ENCODE results near the gene ANKS3. TPM values are rescaled to one million over a fixed set of nuclear protein-coding genes. Genes with fewer than 3 reads are reported as not detected.

The ANKS3 gene
- total and polyA plus RNA-seq, 8 donors, result 8.7 to 69.1 (median 12.6) TPM

DNA sequence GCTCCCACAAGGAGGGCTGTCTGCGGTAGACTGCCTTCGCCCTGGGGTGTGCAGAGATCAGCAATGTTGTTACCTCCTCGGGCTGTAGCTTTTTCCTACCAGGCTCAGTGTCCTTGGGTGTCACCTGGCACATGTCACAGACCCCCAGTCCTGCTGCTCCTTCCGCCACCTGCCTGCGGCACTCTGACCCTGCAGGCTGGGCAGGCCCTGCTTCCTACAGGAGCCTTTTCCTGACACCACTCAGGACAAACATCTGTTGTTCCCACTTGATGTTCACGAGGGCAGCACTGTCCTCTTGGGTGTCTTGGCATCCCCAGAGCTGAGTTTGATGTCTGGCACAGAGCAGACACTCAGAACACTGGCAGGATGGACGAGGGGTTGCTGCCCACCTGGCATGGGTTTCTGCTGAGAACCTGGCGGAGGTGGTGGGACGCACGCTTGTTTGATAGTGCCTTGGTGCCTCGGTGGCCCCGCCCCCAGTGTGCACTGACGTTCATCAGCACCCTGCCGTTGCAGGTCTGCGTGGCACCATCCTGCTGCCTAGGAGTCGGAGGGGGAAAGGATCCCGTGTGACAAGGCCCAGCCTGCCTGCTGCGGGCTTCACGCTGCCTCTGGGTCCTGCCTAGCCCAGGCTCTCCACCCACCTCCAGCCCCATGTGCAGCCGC is 67.4 kb downstream of the ANKS3 start:
- FAIRE-seq (no peak), DNase-seq (peak in 3 of 6 donors; percentile 28 to 61 (median 52))
- intact Hi-C loops (cut with DNase I), result no loop called here

DNA sequence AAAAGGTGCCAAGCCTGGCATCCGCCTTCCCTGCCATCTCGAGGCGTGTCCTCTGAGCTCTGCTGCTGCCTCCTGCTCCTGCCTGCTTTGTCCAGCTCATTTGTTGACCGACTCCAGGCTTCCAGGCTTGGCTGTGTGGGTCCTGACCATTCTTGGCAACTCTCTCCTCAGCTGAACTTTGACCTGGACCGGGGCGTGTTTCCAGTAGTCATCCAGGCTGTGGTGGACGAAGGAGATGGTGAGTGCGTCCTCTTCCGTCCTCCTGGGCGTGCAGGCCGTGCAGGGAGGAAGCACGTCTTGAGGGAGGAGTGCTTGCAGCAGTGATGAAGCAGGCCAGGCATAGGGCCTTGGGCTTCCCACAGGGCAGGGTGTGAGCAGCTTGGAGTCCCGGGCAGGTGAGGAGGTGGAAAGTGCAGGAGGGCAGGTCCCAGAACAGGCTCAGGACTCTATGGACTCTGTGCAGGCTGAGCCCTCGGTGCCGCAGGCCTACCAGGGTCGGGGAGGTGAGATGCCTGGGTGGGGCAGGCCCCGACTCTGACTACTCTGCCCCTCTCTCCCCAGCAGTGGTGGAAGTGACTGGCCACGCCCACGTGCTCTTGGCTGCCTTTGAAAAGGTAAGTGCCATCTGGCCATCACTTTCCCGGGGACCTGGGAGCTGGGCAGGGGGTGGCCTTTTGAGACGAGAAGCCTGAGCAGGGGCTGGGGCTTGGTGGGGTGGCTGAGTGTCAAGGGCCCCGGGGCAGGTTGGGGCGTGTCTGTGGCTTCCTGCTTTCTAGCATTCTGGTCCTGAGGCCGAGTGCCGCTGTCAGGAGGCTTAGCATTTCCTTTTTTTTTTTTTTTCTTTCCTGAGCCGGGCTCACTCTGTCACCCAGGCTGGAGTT is 69.3 kb downstream of the ANKS3 start:
- intact Hi-C loops (cut with DNase I), result no loop called here
- DNase-seq (peak in 2 of 6 donors; percentile 60 to 69), FAIRE-seq (no peak), ATAC-seq (peak in 3 of 4 donors; percentile 9 to 31 (median 11))
- Histone ChIP-seq H3K27me3 (no peaks in the 10 kb centered on the region), H3K27ac (peak overlapping the region in 1 of 4 donors; percentile 14), H3K4me3 (no peak overlapping the region), H3K9me3 (no peaks in the 10 kb centered on the region), H3K36me3 (peaks cover 6 to 16% (median 8%) of the 10 kb centered on the region in 3 donors), H3K4me1 (peaks cover 0 to 3% (median 0%) of the 10 kb centered on the region in 3 donors)
- WGBS, 2 donors, result 75 to 76% methylated on average over 26 of the region's 26 CpGs
- TF ChIP-seq, protein P1, sequence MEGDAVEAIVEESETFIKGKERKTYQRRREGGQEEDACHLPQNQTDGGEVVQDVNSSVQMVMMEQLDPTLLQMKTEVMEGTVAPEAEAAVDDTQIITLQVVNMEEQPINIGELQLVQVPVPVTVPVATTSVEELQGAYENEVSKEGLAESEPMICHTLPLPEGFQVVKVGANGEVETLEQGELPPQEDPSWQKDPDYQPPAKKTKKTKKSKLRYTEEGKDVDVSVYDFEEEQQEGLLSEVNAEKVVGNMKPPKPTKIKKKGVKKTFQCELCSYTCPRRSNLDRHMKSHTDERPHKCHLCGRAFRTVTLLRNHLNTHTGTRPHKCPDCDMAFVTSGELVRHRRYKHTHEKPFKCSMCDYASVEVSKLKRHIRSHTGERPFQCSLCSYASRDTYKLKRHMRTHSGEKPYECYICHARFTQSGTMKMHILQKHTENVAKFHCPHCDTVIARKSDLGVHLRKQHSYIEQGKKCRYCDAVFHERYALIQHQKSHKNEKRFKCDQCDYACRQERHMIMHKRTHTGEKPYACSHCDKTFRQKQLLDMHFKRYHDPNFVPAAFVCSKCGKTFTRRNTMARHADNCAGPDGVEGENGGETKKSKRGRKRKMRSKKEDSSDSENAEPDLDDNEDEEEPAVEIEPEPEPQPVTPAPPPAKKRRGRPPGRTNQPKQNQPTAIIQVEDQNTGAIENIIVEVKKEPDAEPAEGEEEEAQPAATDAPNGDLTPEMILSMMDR (IDR thresholded peaks at IDR 0.05), result no peak

More for the DNA sequence above, 67.4 kb downstream of the ANKS3 start:
- WGBS, 2 donors, result 80 to 81% methylated on average over 20 of the region's 20 CpGs
- TF ChIP-seq, protein P1 (IDR thresholded peaks at IDR 0.05), result no peak
- Histone ChIP-seq H3K4me1 (peaks cover 0 to 3% (median 0%) of the 10 kb centered on the region in 3 donors), H3K27me3 (no peaks in the 10 kb centered on the region), H3K4me3 (no peak overlapping the region), H3K9me3 (no peaks in the 10 kb centered on the region), H3K36me3 (peaks cover 6 to 21% (median 7%) of the 10 kb centered on the region in 3 donors), H3K27ac (no peak overlapping the region)
- ATAC-seq, result peak in 3 of 4 donors; percentile 9 to 30 (median 21)

DNA sequence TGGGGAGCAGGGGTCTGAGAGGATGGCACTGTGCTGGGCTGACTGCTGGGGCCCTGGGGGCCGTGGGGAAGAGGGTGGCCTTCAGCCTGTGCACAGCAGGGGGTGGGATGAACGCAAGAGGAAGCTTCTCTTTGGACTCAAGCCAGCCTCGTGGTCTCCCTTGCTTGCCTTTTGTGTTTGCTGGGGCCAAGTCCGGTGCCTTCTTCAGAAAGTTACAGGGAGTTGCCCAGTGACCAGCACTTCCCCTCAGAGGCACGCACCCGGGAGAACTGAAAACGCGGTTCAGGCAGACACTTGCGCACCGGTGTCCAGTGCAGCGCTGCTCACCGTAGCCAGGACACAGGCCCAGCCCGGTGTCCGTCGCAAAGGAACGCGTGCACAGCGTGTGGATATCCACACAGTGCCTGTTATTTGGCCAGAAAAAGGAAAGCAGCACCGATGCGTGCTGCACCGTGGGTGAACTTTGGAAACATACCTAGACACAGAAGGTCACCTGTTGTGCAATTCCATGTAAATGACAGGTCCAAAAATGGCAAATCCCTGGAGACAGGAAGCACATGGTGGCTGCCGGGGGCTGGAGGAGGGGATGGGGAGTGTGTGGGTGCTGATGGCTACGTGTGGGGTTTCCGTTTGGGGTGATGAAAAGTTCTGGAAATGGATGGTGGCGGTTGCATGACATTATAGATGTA is 70.2 kb downstream of the ANKS3 start:
- 70 to 76% methylated on average over 25 of the region's 25 CpGs for WGBS, 2 donors
- H3K4me1 ChIP-seq, result peaks cover 0 to 3% (median 0%) of the 10 kb centered on the region in 3 donors

DNA sequence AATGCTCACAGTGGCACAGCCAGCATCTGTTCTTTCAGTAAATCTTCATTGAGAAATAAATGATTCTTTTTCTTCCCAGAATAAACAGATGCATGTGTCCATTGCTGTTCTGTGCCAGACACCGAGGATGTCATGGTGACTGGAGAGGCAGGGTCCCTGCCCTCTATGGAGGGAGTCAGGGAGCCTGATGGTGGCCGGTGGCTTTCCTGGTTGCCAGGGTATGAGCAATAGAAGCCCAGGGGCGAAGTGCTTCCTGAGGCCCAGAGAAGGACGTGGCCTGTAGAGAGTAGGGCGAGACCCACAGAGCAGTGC is 70.7 kb downstream of the ANKS3 start:
- H3K4me1 ChIP-seq, result peaks cover 0 to 3% (median 0%) of the 10 kb centered on the region in 3 donors
- FAIRE-seq, result no peak
- TF ChIP-seq, protein P1 (IDR thresholded peaks at IDR 0.05), result no peak

More for the DNA sequence above, 70.2 kb downstream of the ANKS3 start:
- H3K27ac ChIP-seq, result peak overlapping the region in 1 of 4 donors; percentile 28
- ATAC-seq (peak in 3 of 4 donors; percentile 9 to 43 (median 40)), DNase-seq (peak in 3 of 6 donors; percentile 26 to 63 (median 53)), FAIRE-seq (no peak)
- H3K36me3 ChIP-seq, result peaks cover 6 to 14% (median 10%) of the 10 kb centered on the region in 3 donors
- H3K27me3 ChIP-seq, result no peaks in the 10 kb centered on the region
- no peak overlapping the region for H3K4me3 ChIP-seq
- no peaks in the 10 kb centered on the region for H3K9me3 ChIP-seq
- intact Hi-C loops (cut with DNase I), result no loop called here
- TF ChIP-seq, protein P1 (IDR thresholded peaks at IDR 0.05), result no peak

More for the DNA sequence above, 70.7 kb downstream of the ANKS3 start:
- intact Hi-C loops (cut with DNase I), result no loop called here
- Histone ChIP-seq H3K4me3 (no peak overlapping the region), H3K9me3 (no peaks in the 10 kb centered on the region), H3K36me3 (peaks cover 5 to 9% (median 5%) of the 10 kb centered on the region in 3 donors), H3K27me3 (no peaks in the 10 kb centered on the region), H3K27ac (peak overlapping the region in 1 of 4 donors; percentile 28)
- DNase-seq, result no peak
- ATAC-seq, result peak in 1 of 4 donors; percentile 7
- WGBS, 2 donors, result 82 to 84% methylated on average over 5 of the region's 5 CpGs
